ENCODE data around the gene LARP4B. TPM values are rescaled to one million over a fixed set of nuclear protein-coding genes. Genes with fewer than 3 reads are reported as not detected.

The LARP4B gene
- total RNA-seq, 2 donors from 2014 or later = 42.2 to 70.6 TPM

- DNase-seq (ENCODE audit: low spot score) = no peak
- Histone ChIP-seq H3K27me3 (replicated peaks; ENCODE audit: insufficient read depth) (no peaks in the 10 kb centered on the region), H3K4me1 (ENCODE audit: control insufficient read depth in 1 of 2, low read depth in 2 of 2) (peaks cover 0 to 2% of the 10 kb centered on the region in 2 donors), H3K4me3 (no peak overlapping the region), H3K36me3 (peaks cover 12% of the 10 kb centered on the region), H3K27ac (no peak overlapping the region), H3K9me3 (no peaks in the 10 kb centered on the region)
- TF ChIP-seq CTCF (IDR thresholded peaks at IDR 0.05) = no peak
- ATAC-seq (ENCODE audit: insufficient number of reproducible peaks, low FRiP score, low read depth) = no peak
Observed at GRCh38 chr10:841535-841934, 90.0 kb downstream of the LARP4B start.

GRCh38 chr10:839550-840205 lies 91.8 kb downstream of the LARP4B start:
- Histone ChIP-seq H3K27ac (no peak overlapping the region), H3K4me3 (no peak overlapping the region), H3K27me3 (replicated peaks; ENCODE audit: insufficient read depth) (no peaks in the 10 kb centered on the region), H3K36me3 (peaks cover 12% of the 10 kb centered on the region), H3K9me3 (no peaks in the 10 kb centered on the region), H3K4me1 (ENCODE audit: control insufficient read depth in 1 of 2, low read depth in 2 of 2) (peaks cover 0 to 2% of the 10 kb centered on the region in 2 donors)
- ATAC-seq (ENCODE audit: insufficient number of reproducible peaks, low FRiP score, low read depth) = no peak
- no peak for DNase-seq (ENCODE audit: low spot score)
- no peak for TF ChIP-seq CTCF (IDR thresholded peaks at IDR 0.05)

- ATAC-seq (ENCODE audit: insufficient number of reproducible peaks, low FRiP score, low read depth) (no peak), DNase-seq (ENCODE audit: low spot score) (no peak)
- no peak overlapping the region for H3K4me3 ChIP-seq
- no peaks in the 10 kb centered on the region for H3K4me1 ChIP-seq (ENCODE audit: control insufficient read depth in 1 of 2, low read depth in 2 of 2)
- no peak for TF ChIP-seq CTCF (IDR thresholded peaks at IDR 0.05)
- no peaks in the 10 kb centered on the region for H3K27me3 ChIP-seq (replicated peaks; ENCODE audit: insufficient read depth)
- no peaks in the 10 kb centered on the region for H3K9me3 ChIP-seq
- peaks cover 4% of the 10 kb centered on the region for H3K36me3 ChIP-seq
- no peak overlapping the region for H3K27ac ChIP-seq
Observed at GRCh38 chr10:836782-837181, 94.7 kb downstream of the LARP4B start.

GRCh38 chr10:834493-834892 lies 97.0 kb downstream of the LARP4B start:
- TF ChIP-seq CTCF (IDR thresholded peaks at IDR 0.05) = no peak
- H3K27ac ChIP-seq = no peak overlapping the region
- no peak overlapping the region for H3K4me3 ChIP-seq
- ATAC-seq (ENCODE audit: insufficient number of reproducible peaks, low FRiP score, low read depth) (no peak), DNase-seq (ENCODE audit: low spot score) (no peak)
- no peaks in the 10 kb centered on the region for H3K27me3 ChIP-seq (replicated peaks; ENCODE audit: insufficient read depth)
- H3K4me1 ChIP-seq (ENCODE audit: control insufficient read depth in 1 of 2, low read depth in 2 of 2) = no peaks in the 10 kb centered on the region
- H3K36me3 ChIP-seq = peaks cover 4% of the 10 kb centered on the region
- no peaks in the 10 kb centered on the region for H3K9me3 ChIP-seq

GRCh38 chr10:829241-829640 lies 102.3 kb downstream of the LARP4B start:
- H3K27me3 ChIP-seq (replicated peaks; ENCODE audit: insufficient read depth) = no peaks in the 10 kb centered on the region
- H3K9me3 ChIP-seq = no peaks in the 10 kb centered on the region
- DNase-seq (ENCODE audit: low spot score) (no peak), ATAC-seq (ENCODE audit: insufficient number of reproducible peaks, low FRiP score, low read depth) (no peak)
- H3K4me3 ChIP-seq = no peak overlapping the region
- peaks cover 16% of the 10 kb centered on the region for H3K36me3 ChIP-seq
- no peak for TF ChIP-seq CTCF (IDR thresholded peaks at IDR 0.05)
- H3K27ac ChIP-seq = no peak overlapping the region
- no peaks in the 10 kb centered on the region for H3K4me1 ChIP-seq (ENCODE audit: control insufficient read depth in 1 of 2, low read depth in 2 of 2)

Measured in thoracic aorta (tissue), 2 donors.